Esophagus squamous epithelium (tissue), 5 donors: ENCODE measurements around the gene ASCL3. TPM values are rescaled to one million over a fixed set of nuclear protein-coding genes. Genes with fewer than 3 reads are reported as not detected.

ENCODE experiments used
- DNase-seq: peaks from one replicate; lab custom pipeline; 2025; lab: John Stamatoyannopoulos, UW
- H3K27ac ChIP-seq, 4 donors: fragments of 200-600 bp; sonication (generic); one replicate each; pipeline ENCODE4 v1.5.1; 2016 to 2019; ENCODE audit warnings: mild to moderate bottlenecking in 1 of 4
- H3K27me3 ChIP-seq, 4 donors: fragments of 200-600 bp; sonication (generic); 1 replicate in 3 of 4; 2 replicates in 1 of 4; pipeline versions ENCODE4 v1.5.1 to v1.6.0; 2017 to 2021; ENCODE audit warnings: antibody characterized with exemption in 1 of 4
- H3K36me3 ChIP-seq, 3 donors: fragments of 200-600 bp; sonication (generic); one replicate each; pipeline ENCODE4 v1.5.1; 2016 to 2019
- H3K4me1 ChIP-seq, 3 donors: fragments of 200-600 bp; sonication (generic); one replicate each; pipeline ENCODE4 v1.5.1; 2017 to 2019
- H3K4me3 ChIP-seq, 4 donors: fragments of 200-600 bp; sonication (generic); 1 replicate in 3 of 4; 2 replicates in 1 of 4; pipeline ENCODE4 v1.5.1; 2016 to 2019; ENCODE audit warnings: mild to moderate bottlenecking in 2 of 4, moderate library complexity in 1 of 4
- H3K9me3 ChIP-seq, 3 donors: fragments of 200-600 bp; sonication (generic); one replicate each; pipeline ENCODE4 v1.5.1; 2016 to 2019
- POLR2A ChIP-seq, 4 donors: fragments of 450-650 bp; IDR thresholded peaks; one replicate each; pipeline ENCODE4 v1.6.1; 2017; ENCODE audit warnings: antibody characterized with exemption in 4 of 4, mild to moderate bottlenecking in 4 of 4, moderate library complexity in 3 of 4
- WGBS, 2 donors: methylation state at CpG; one replicate each; pipeline ENCODE4 v1.1.5; 2018; 5-methylcytosine and 5-hydroxymethylcytosine counted together
- intact Hi-C: fragments of 100-400 bp; cut with DNase I; formaldehyde crosslinking; loops from one replicate; pipeline ENCODE4 v1.15.0; 2022
- total RNA-seq, 4 donors: library from RNA; depleted of rRNA; stranded (reverse); fragments of >200 nt; gene quantifications; one replicate each; pipeline ENCODE4 v1.1.0, GENCODE V29; 2016
- TF ChIP-seq, protein P1 (sequence below), 6 experiments: fragments of 450-650 bp in 4 of 6; fragments of 200-600 bp in 2 of 6; sonication (generic) in 2 of 6; IDR thresholded peaks; one replicate each; pipeline ENCODE4 v1.5.1; 2016 to 2019; ENCODE audit warnings: antibody characterized with exemption in 6 of 6, mild to moderate bottlenecking in 4 of 6, moderate library complexity in 4 of 6
- donor health status: DM: yes; HTN: yes; CAD: no.

The ASCL3 gene
- total RNA-seq, 4 donors from 2014 or later: not detected

- WGBS, 2 donors: 23 to 50% methylated on average over 14 of the region's 14 CpGs
- H3K4me1 ChIP-seq: peaks cover 0 to 23% (median 0%) of the 10 kb centered on the region in 3 donors
- TF ChIP-seq POLR2A (IDR thresholded peaks at IDR 0.05): no peak
- TF ChIP-seq, protein P1, sequence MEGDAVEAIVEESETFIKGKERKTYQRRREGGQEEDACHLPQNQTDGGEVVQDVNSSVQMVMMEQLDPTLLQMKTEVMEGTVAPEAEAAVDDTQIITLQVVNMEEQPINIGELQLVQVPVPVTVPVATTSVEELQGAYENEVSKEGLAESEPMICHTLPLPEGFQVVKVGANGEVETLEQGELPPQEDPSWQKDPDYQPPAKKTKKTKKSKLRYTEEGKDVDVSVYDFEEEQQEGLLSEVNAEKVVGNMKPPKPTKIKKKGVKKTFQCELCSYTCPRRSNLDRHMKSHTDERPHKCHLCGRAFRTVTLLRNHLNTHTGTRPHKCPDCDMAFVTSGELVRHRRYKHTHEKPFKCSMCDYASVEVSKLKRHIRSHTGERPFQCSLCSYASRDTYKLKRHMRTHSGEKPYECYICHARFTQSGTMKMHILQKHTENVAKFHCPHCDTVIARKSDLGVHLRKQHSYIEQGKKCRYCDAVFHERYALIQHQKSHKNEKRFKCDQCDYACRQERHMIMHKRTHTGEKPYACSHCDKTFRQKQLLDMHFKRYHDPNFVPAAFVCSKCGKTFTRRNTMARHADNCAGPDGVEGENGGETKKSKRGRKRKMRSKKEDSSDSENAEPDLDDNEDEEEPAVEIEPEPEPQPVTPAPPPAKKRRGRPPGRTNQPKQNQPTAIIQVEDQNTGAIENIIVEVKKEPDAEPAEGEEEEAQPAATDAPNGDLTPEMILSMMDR (IDR thresholded peaks at IDR 0.05): no peak
These were observed 7.9 kb downstream of the ASCL3 start for GRCh38 chr11:8934742-8935488.

GRCh38 chr11:8933931-8934330, 8.9 kb downstream of the ASCL3 start:
- DNase-seq: no peak
- TF ChIP-seq, protein P1 (IDR thresholded peaks at IDR 0.05): no peak
- no peak for TF ChIP-seq POLR2A (IDR thresholded peaks at IDR 0.05)
- Histone ChIP-seq H3K36me3 (no peaks in the 10 kb centered on the region), H3K27me3 (no peaks in the 10 kb centered on the region), H3K9me3 (no peaks in the 10 kb centered on the region), H3K4me3 (no peak overlapping the region), H3K27ac (no peak overlapping the region), H3K4me1 (peaks cover 0 to 32% (median 6%) of the 10 kb centered on the region in 3 donors)
- 80 to 100% methylated on average over 2 to 3 of the region's 6 CpGs for WGBS, 2 donors
- intact Hi-C loops: no loop called here

More at GRCh38 chr11:8934742-8935488, 7.9 kb downstream of the ASCL3 start:
- H3K9me3 ChIP-seq: no peaks in the 10 kb centered on the region
- intact Hi-C loops: no loop called here
- H3K27ac ChIP-seq: no peak overlapping the region
- no peak for DNase-seq
- no peaks in the 10 kb centered on the region for H3K36me3 ChIP-seq
- no peak overlapping the region for H3K4me3 ChIP-seq
- H3K27me3 ChIP-seq: no peaks in the 10 kb centered on the region

DNA sequence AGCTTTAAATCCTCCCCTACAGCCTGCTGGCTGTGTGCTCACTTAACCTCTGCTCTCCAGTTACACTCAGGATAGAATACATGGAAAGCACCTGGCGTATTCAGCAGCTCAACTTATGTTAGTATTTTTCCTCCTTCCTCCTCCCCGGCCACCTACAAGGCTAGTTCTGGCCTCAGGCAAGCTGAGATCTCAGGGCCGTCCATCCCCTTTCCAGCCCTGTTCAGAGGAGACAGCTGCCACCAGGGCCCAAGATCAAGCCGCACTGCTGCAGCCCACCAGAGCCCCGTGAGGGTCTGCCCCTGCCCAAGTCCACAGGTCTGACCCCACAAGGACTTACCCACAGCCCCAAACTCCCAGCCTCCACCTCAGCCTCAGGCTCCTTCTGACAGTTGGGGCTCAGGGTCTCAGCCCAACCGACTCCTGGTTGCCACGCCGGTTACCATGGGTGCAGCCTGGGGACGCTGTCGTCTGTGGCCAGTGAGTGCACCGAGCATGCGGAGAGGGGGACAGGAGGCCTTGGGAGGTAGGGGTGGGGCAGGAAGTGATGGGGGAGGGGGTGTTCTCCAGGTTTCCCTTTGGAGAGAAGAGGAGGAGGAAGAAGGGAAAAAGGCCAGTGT, 10.1 kb downstream of the ASCL3 start, which contains the start of gene C11orf16:
C11orf16 (minus strand) TSS at position 384 of the 617 bp plus-strand sequence. CDS start 639 bp downstream, outside the sequence.
- H3K27ac ChIP-seq: no peak within 1 kb of the TSS
- H3K4me3 ChIP-seq: no peak within 1 kb of the TSS
- 74 to 75% methylated on average over 3 to 5 of the region's 12 CpGs for whole genome bisulfite sequencing, 2 donors
- TF ChIP-seq, protein P1 (IDR thresholded peaks at IDR 0.05): no peak
- no peak for TF ChIP-seq POLR2A (IDR thresholded peaks at IDR 0.05)
- no peaks in the 10 kb centered on the region for H3K9me3 ChIP-seq
- H3K27me3 ChIP-seq: no peaks in the 10 kb centered on the region
- no peaks in the 10 kb centered on the region for H3K36me3 ChIP-seq
- peaks cover 0 to 42% (median 8%) of the 10 kb centered on the region in 3 donors for H3K4me1 ChIP-seq
- intact Hi-C loops: no loop called here
- no peak for DNase-seq

DNA sequence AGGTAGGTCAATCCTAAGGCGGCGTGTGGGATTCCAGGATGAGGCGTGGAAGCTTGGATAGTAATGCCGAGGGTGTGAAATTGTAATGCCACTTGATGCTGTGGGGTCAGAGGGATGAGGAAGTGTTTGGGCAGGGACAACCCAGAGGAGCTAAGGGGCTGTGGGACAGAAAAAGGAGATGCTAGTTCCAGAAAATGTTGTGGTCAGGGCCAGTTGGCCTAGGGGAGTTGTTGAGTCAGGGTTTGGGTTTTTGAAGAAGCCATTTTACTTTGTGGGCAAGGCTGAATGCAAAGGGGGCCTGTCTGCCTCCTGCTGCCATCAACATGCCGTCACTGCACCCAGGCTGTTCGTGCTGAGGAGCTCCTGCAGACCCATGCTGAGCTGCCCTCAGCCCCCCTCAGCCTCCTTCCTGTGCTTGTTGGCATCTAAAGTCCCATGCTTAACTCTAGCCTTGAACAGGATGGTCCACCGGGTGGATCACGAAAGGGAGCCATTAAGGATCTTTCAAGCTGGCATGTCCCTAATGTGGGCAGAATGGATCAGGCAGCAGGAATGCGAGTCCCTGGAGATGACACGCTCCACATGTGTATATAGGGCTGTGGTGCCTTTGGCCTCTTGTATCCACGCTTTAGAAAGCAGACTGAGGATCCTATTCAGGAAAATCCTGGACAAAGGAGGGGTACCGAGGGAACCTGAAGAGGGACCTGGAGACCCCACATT, 12.2 kb downstream of the ASCL3 start:
- Histone ChIP-seq H3K4me1 (peaks cover 0 to 34% (median 8%) of the 10 kb centered on the region in 3 donors), H3K36me3 (no peaks in the 10 kb centered on the region), H3K27ac (no peak overlapping the region), H3K9me3 (no peaks in the 10 kb centered on the region), H3K4me3 (no peak overlapping the region), H3K27me3 (no peaks in the 10 kb centered on the region)
- 93 to 97% methylated on average over 12 of the region's 12 CpGs for WGBS, 2 donors
- no peak for DNase-seq
- intact Hi-C loops: no loop called here
- no peak for TF ChIP-seq POLR2A (IDR thresholded peaks at IDR 0.05)
- TF ChIP-seq, protein P1 (IDR thresholded peaks at IDR 0.05): no peak
